Cerebellar cortex (tissue), 1 donor: Measurements from ENCODE around the gene CHGA.
A peak's percentile ranks its signal among the peaks of the same experiment; 100 is the strongest.

Experiments
- DNase-seq: peaks from one replicate; pipeline ENCODE4 v3.0.0-alpha.2; 2015; ENCODE audit warnings: low spot score

Gene CHGA

GRCh38 chr14:92922883-92923743 is at the start of gene CHGA:
TSS of gene CHGA (plus strand) at chr14:92923150. CDS start at chr14:92923360, 210 bp downstream.
- no peak for DNase-seq

DNA sequence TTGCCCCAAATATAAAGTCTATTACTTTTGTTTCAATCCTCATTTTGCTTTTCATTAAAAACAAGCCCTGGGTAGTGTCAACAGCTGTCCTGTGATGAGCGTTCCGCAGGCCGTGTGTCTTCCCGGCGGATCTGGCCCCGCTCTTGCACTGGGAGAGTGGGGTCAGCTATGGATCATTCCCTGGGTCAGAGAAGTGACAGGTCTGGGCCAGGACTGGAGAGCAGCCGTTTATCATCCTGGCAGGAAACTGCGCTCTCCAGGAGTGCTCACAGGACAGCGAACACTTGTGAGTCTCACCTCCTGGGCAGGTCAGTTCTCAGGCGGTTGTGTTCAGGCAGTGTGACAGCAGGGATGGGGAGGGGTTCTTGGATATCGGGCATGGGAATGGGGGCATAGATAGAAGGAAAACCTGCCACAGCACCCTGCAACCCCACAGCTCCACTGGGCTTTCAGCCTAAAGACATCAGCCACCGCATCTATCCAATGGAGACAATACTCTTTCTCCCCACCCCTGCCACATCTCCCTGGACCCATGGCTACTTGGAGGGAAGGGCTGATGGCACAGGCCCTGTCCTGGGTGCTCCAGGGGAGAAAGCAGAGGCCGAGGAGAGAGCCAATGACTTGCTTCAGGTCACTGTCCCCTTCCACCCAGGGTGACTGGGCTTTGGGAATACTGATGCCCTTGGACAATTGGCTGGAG is 47.8 kb upstream of the CHGA start:
- DNase-seq: no peak

DNA sequence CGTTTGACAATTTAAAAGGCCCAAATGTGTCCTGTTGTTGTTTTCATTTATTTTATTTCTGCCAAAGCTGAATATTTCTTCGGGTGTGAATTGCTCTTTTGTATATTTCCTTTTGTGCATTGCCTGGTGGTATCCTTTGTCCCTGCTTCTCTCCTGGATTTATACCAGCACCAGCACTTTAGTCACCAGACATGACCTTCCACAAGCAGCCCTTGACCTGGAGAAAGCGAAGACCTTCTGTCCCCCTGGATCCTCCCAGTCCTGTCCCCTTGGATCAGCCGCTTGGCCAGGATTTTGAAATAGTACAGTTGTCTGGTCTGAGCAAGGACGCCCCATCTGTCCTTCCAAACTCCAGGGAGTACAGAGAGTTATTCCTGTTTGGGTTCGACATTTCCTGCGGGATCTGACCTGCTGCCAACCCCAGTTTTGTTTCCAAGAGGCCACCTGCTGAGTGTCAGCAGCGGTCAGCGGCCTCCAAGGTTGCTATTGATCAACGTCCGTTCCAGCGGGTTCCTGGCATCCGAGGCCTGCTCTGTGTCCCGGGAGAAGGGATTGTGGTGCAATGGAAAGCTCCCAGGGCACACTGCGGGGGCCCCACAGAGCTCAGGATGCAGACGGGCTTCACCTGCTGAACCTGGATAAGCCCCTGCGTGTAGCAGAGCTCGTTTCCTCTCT is 45.1 kb upstream of the CHGA start:
- DNase-seq: no peak

DNA sequence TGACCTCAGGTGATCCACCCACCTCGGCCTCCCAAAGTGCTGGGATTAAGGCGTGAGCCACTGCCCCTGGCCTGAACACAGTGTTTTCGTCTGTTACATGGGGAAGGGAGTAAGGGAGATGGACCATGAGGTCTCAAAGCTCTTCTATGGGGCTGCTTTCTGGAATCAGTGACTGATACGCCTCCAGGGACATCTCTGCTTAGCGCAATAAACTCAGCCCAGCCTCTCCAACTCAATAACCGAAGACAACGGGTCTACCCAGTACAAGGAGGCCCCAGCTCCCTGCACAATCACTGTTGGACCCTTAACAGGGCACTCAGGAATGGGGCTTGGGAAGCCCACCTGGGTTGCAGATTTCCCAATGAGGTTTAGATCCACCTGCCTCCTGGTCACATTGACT is 42.6 kb upstream of the CHGA start:
- DNase-seq: no peak

DNA sequence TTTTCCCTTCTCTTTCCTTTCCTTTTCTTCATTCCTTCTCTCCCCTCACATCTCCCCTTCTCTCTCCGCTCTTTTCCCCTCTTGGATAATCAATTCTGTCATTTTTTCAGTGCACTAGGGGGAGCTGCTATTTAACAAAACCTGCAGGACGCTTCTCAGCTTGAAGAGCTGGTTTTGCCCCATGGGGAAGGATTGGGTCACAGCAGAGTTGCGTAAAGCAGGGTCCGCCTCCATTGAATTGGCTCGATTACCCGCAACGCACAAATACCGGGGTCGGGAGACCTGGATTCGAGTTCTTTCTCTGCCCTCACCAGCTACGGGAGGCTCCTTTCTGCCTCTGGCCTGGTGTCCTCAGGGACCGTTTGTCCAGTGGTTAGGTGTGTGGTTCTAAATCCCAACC is 42.1 kb upstream of the CHGA start:
- peak; percentile 10 for DNase-seq

DNA sequence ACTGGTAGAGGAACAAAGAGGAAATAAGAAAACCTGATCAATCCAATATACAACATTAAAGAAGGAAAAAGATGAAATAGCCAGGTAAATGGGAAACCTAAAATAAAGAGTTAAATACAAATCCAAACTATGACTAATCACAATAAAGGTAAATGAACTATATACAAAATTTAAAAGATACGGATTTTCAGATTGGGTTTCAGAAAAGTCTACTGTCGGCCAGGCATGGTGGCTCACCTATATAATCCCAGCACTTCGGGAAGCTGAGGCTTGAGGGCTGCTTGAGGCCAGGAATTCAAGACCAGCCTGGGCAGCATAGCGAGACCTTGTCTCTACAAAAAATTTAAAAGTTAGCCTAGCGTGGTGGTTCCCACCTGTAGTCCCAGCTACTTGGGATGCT is 39.9 kb upstream of the CHGA start:
- no peak for DNase-seq

- no peak for DNase-seq
These were observed 38.5 kb upstream of the CHGA start for GRCh38 chr14:92884410-92884809.

GRCh38 chr14:92885279-92886061 is 37.5 kb upstream of the CHGA start:
- no peak for DNase-seq

- no peak for DNase-seq
These were observed 36.6 kb upstream of the CHGA start for GRCh38 chr14:92886337-92886736.

DNA sequence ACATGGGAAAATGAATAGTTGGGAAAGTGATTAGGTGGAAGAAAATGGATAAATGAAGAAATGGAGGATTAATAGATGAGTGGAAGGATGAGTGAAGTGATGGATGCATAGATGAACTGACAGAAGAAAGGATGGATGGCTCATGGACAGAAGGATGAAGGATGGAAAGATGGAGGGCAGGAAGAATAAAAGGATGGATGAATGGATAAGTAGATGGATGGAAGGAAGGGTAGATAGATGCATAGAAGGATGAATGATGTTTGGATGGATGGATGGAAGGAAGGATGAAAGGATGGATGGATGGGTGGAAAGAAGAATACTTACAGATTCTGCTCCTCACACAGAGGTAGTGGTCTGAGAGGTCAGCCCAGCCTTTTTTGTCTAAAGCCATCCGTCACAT is 35.8 kb upstream of the CHGA start:
- DNase-seq: no peak

- DNase-seq: no peak
These were observed 34.1 kb upstream of the CHGA start for GRCh38 chr14:92888896-92889295.

GRCh38 chr14:92890830-92891588 is 31.9 kb upstream of the CHGA start:
- no peak for DNase-seq

DNA sequence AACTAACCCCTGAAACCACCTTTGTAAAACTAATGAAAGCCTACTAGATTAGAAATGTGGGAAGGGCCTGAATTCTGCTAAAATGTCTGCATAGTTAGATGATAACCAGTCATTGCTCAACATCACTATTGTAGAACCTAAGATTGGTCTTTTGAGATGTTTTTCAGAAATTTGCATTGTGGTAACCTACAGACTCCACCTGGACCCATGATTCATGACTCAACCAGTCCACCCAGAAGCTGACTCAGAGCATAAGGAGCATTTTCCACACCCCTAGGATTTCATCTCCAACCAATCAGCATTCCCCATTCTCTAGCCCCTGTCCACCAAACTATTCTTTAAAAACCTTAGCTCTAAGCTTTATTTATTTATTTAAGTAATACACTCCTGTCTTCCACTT is 30.4 kb upstream of the CHGA start:
- no peak for DNase-seq

- DNase-seq: no peak
These were observed 27.5 kb upstream of the CHGA start for GRCh38 chr14:92895352-92895878.

GRCh38 chr14:92897922-92898565 is 24.9 kb upstream of the CHGA start:
- no peak for DNase-seq

DNA sequence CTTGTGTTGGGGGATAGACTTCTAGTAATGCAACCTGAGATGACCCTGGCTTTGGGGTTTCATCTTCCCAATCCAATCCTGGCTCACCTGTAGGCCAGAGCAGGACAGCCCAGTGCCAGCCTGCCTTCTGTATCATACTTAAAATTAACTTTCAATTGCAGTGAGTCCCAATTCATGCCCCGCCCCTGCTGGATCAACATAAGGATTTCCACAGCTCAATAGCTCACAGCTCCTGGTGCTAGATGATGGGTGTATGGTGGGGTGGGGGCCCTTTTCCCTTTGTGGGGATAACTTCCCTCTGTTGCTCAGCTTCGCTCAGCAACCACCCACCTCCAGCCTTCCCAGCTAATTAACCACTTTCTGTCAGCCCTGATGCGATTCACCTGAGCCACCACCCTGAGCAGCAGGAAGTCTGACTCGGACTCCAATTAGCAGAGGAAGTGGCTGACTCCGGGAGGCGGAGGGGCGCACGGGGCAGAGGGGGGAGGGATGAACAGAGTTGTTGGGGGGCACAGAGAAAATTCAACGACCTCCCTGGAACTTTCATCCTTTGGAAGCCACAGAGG is 24.3 kb upstream of the CHGA start:
- no peak for DNase-seq

DNA sequence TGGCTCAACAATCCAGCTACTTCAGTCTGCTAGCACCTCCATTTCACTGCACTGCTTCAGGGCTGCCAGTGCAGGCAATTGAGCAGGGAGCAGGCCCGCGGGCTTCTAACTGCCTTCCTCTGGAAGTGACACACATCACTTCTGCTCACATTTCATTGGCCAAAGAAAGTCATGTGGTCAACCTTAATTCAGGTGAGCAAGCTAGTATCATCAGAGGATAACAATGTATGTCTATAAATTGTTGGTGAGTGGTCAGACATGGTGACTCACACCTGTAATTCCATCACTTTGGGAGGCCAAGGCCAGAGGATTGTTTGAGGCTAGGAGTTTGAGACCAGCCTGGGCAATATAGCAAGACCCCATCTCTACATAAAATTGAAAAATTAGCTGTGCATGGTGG is 22.3 kb upstream of the CHGA start:
- no peak for DNase-seq

GRCh38 chr14:92902191-92902590 is 20.8 kb upstream of the CHGA start:
- no peak for DNase-seq

DNA sequence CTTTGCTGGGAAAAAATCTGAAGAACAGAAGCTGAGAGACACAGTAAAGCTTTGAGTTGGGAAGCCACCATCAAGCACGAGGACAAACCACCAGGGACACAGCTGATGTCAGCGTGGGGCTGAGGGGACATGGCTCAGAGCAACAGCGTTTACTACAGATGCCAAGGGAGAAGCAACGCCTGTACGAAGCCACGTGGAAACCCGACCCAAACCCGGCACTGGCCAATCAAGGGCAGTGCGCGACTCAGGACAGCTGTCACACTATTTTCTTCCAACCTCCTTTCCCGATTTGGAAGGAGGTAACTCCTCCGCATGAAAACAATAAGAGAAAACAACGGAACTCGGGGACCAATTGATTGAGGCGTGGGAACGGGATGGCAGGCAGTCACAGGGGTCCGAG is 20.2 kb upstream of the CHGA start:
- DNase-seq: no peak

GRCh38 chr14:92903359-92903758 is 19.6 kb upstream of the CHGA start:
- no peak for DNase-seq
